GM23248 (cell line): ENCODE measurements around the gene DGKK. TPM values are rescaled to one million over a fixed set of nuclear protein-coding genes. Genes with fewer than 3 reads are reported as not detected.
"Not testable (repeated sequence)": the region's sequence is repeated elsewhere in the genome, so short reads cannot be mapped to it uniquely, and the experiment has no call there.

Experiments
- DNase-seq: peaks from one replicate; pipeline ENCODE4 v3.0.0-alpha.2; 2015
- H2AFZ ChIP-seq: fragments of 200-600 bp; sonication (generic); 2 replicates; pipeline ENCODE4 v1.6.1; 2016; ENCODE audit warnings: antibody characterized with exemption
- H3F3A ChIP-seq: fragments of 200-600 bp; sonication (generic); 2 replicates; pipeline ENCODE4 v1.6.1; 2016; ENCODE audit warnings: mild to moderate bottlenecking, antibody characterized with exemption, mixed run types; ENCODE audit not compliant: insufficient read depth
- H3K27ac ChIP-seq: fragments of 200-600 bp; sonication (generic); 2 replicates; pipeline ENCODE4 v1.5.1; 2016; ENCODE audit warnings: mild to moderate bottlenecking
- H3K27me3 ChIP-seq: fragments of 200-600 bp; sonication (generic); replicated peaks from 2 replicates; pipeline ENCODE4 v1.6.1; 2016; ENCODE audit warnings: mild to moderate bottlenecking; ENCODE audit not compliant: insufficient read depth
- H3K36me3 ChIP-seq: fragments of 200-600 bp; sonication (generic); 2 replicates; pipeline ENCODE4 v1.6.1; 2016; ENCODE audit warnings: low read depth, mild to moderate bottlenecking
- H3K4me1 ChIP-seq: fragments of 200-600 bp; sonication (generic); 2 replicates; pipeline ENCODE4 v1.6.1; 2016; ENCODE audit warnings: mild to moderate bottlenecking; ENCODE audit not compliant: insufficient read depth
- H3K4me2 ChIP-seq: fragments of 200-600 bp; sonication (generic); one replicate; pipeline ENCODE4 v1.6.1; 2016; ENCODE audit warnings: mild to moderate bottlenecking; ENCODE audit not compliant: unreplicated experiment
- H3K4me3 ChIP-seq: fragments of 200-600 bp; sonication (generic); 2 replicates; pipeline ENCODE4 v1.5.1; 2016; ENCODE audit warnings: mild to moderate bottlenecking
- H3K79me2 ChIP-seq: fragments of 200-600 bp; sonication (generic); 2 replicates; pipeline ENCODE4 v1.6.1; 2016; ENCODE audit warnings: mild to moderate bottlenecking; ENCODE audit not compliant: insufficient read depth
- H3K9ac ChIP-seq: fragments of 200-600 bp; sonication (generic); 2 replicates; pipeline ENCODE4 v1.6.1; 2016; ENCODE audit warnings: mild to moderate bottlenecking
- H3K9me2 ChIP-seq: fragments of 200-600 bp; sonication (generic); 2 replicates; pipeline ENCODE4 v1.6.1; 2016; ENCODE audit warnings: mixed run types, mild to moderate bottlenecking, moderate library complexity; ENCODE audit not compliant: insufficient read depth
- H3K9me3 ChIP-seq: fragments of 200-600 bp; sonication (generic); one replicate; pipeline ENCODE4 v1.6.1; 2017; ENCODE audit warnings: low read depth
- H4K20me1 ChIP-seq: fragments of 200-600 bp; sonication (generic); 2 replicates; pipeline ENCODE4 v1.6.0; 2016; ENCODE audit not compliant: insufficient read depth
- EZH2 ChIP-seq: fragments of 200-600 bp; sonication (generic); IDR thresholded peaks from 2 replicates; pipeline ENCODE4 v1.6.1; 2018; ENCODE audit warnings: antibody characterized with exemption, mild to moderate bottlenecking; ENCODE audit not compliant: insufficient read depth, poor library complexity, severe bottlenecking
- EZH2phosphoT487 ChIP-seq: fragments of 200-600 bp; sonication (generic); IDR thresholded peaks from 2 replicates; pipeline ENCODE4 v1.6.1; 2018; ENCODE audit warnings: antibody characterized with exemption, moderate library complexity, mild to moderate bottlenecking, low read depth; ENCODE audit not compliant: insufficient read depth
- WGBS, 2 experiments: methylation state at CpG; one replicate each; pipeline ENCODE4 v1.1.6; 2015 to 2017; ENCODE audit warnings: low lambda C conversion rate in 2 of 2, low coverage in 1 of 2; ENCODE audit errors: missing lambda C conversion rate in 2 of 2; 5-methylcytosine and 5-hydroxymethylcytosine counted together
- in situ Hi-C: fragments of 300-500 bp; cut with MboI; formaldehyde crosslinking; loops from 2 replicates; pipeline ENCODE4 v1.15.0; 2020
- polyA plus RNA-seq: library from polyadenylated mRNA; unstranded; fragments of >200 nt; fragmentation: Nextera tagmentation; extraction: Ambion mirVana; gene quantifications from 2 replicates; pipeline ENCODE4 v1.2.1, GENCODE V29; 2016
- total RNA-seq: library from RNA; depleted of rRNA; stranded (reverse); fragments of >200 nt; shearing (Covaris generic); gene quantifications from 2 replicates; pipeline ENCODE4 v1.2.3, GENCODE V29; 2014

Gene DGKK
- total and polyA plus RNA-seq, 2 experiments from 2014 or later = not detected

DNA sequence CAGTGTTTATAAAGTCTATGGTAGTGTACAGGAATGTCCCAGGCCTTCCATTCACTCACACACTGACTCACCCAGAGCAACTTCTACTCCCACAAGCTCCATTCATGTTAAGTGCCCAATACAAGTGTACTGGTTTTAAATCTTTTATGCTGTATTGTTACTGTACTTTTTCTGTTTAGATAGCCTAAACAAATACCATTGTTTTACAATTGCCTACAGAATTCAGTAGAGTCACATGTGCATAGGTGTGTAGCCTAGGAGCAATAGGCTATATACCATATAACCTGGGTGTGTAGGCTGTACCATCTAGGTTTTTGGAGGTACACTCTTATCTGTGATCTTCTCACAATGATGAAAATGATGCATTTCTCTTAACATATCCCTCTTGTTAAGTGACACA lies 126.7 kb downstream of the DGKK start:
- TF ChIP-seq EZH2phosphoT487 (no peak), EZH2 (no peak)
- in situ Hi-C loops = no loop called here
- no peak overlapping the region for H3K27ac ChIP-seq
- H3K79me2 ChIP-seq = no peaks in the 10 kb centered on the region
- H3K36me3 ChIP-seq = no peaks in the 10 kb centered on the region
- H3K9me2 ChIP-seq = no peaks in the 10 kb centered on the region
- no peaks in the 10 kb centered on the region for H3F3A ChIP-seq
- H3K4me2 ChIP-seq = no peak overlapping the region
- H3K4me3 ChIP-seq = no peak overlapping the region
- no peak overlapping the region for H2AFZ ChIP-seq
- H3K4me1 ChIP-seq = no peaks in the 10 kb centered on the region
- H3K9me3 ChIP-seq = no peaks in the 10 kb centered on the region
- DNase-seq = no peak
- no peak overlapping the region for H3K9ac ChIP-seq
- H4K20me1 ChIP-seq = no peaks in the 10 kb centered on the region
- H3K27me3 ChIP-seq = no peaks in the 10 kb centered on the region

DNA sequence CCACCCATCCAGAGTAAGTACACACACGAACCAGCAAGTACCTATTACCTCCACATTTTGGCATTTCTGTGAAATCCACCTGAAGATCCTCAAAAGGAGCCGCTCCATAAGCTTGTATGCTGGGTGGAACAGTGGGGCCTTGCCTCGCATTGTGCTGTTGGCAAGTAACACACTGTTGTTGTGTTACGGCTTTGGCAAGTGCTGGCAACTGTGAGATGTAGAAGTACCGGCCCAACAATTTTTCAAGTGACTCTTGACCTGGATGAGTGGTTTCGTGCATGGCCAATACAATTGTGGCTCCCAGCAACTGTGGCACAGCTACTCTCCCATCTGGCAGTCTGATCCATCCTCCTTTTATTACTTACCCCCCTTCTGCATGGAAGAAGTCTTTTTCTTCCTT lies 137.3 kb downstream of the DGKK start:
- H3K27ac ChIP-seq = no peak overlapping the region
- 33 to 54% methylated on average over 5 to 6 of the region's 6 CpGs for WGBS, 2 experiments

DNA sequence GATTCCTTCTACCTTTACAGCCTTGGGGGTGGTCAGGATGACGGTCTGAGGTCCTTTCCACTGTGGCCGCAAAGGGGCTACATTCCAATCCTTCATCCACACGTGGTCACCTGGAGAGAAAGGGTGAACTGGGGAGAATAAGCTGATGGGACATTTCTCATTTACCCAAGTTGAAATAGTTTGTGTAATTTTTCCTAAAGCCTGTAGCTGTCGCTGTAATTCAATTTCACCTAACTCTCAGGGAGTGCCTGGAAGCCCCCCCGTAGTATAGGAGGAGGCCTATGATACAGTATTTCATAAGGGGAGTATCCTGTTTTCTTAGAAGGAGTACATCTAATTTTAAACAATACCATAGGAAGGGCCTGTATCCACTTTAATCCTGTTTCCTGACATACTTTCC lies 138.0 kb downstream of the DGKK start:
- H3K9me3 ChIP-seq, H3K4me3 ChIP-seq, H3K79me2 ChIP-seq, H3F3A ChIP-seq, H3K27me3 ChIP-seq, H4K20me1 ChIP-seq, in situ Hi-C loops, H3K27ac ChIP-seq, H2AFZ ChIP-seq, H3K4me1 ChIP-seq, H3K9me2 ChIP-seq, H3K36me3 ChIP-seq, DNase-seq, H3K4me2 ChIP-seq, H3K9ac ChIP-seq: not testable (repeated sequence)
- 18 to 38% methylated on average over 5 of the region's 5 CpGs for WGBS, 2 experiments

More for the DNA sequence above, 137.3 kb downstream of the DGKK start:
- in situ Hi-C loops = no loop called here
- H3K79me2 ChIP-seq = no peaks in the 10 kb centered on the region
- no peak for DNase-seq
- no peaks in the 10 kb centered on the region for H3K9me2 ChIP-seq
- no peak overlapping the region for H2AFZ ChIP-seq
- no peak overlapping the region for H3K4me3 ChIP-seq
- H4K20me1 ChIP-seq = no peaks in the 10 kb centered on the region
- no peaks in the 10 kb centered on the region for H3K36me3 ChIP-seq
- H3K9ac ChIP-seq = no peak overlapping the region
- no peaks in the 10 kb centered on the region for H3K27me3 ChIP-seq
- no peaks in the 10 kb centered on the region for H3F3A ChIP-seq
- H3K4me2 ChIP-seq = no peak overlapping the region
- no peaks in the 10 kb centered on the region for H3K4me1 ChIP-seq
- TF ChIP-seq EZH2phosphoT487 (no peak), EZH2 (no peak)
- H3K9me3 ChIP-seq = no peaks in the 10 kb centered on the region

DNA sequence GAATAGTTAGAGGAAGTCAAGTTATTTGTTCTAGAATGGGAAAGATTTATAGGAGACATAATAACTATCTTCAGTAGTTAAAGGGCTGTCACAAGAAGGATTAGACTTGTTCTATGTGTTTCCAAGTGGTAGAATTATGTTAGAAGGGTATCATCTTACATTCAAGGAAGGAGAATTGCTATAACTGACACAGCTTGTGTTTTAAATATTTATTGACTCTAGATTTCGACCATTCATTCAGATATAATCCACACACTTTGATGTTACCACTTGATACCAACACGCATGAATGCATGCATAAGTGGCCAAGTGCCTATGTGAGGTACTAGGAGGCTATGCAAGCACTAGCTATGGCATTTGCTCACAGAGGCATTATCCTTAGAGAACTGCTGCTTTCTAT lies 143.4 kb downstream of the DGKK start:
- H3K79me2 ChIP-seq = no peaks in the 10 kb centered on the region
- in situ Hi-C loops = no loop called here
- H3K4me1 ChIP-seq = no peaks in the 10 kb centered on the region
- DNase-seq = no peak
- H3K9me3 ChIP-seq = no peaks in the 10 kb centered on the region
- H3K27ac ChIP-seq = no peak overlapping the region
- no peaks in the 10 kb centered on the region for H4K20me1 ChIP-seq
- WGBS, 2 experiments = 19 to 20% methylated on average over 2 of the region's 2 CpGs
- H3K4me2 ChIP-seq = no peak overlapping the region
- TF ChIP-seq EZH2phosphoT487 (no peak), EZH2 (no peak)
- H2AFZ ChIP-seq = no peak overlapping the region
- no peaks in the 10 kb centered on the region for H3K36me3 ChIP-seq
- H3F3A ChIP-seq = no peaks in the 10 kb centered on the region
- no peaks in the 10 kb centered on the region for H3K9me2 ChIP-seq
- H3K27me3 ChIP-seq = no peaks in the 10 kb centered on the region
- H3K9ac ChIP-seq = no peak overlapping the region
- no peak overlapping the region for H3K4me3 ChIP-seq
